GM19025 (cell line): ENCODE results near the gene CYBC1.

Experiments used
- ATAC-seq: cut with Tn5 transposase; IDR thresholded peaks from one replicate; pipeline ENCODE4 v1.9.1; 2021; ENCODE audit warnings: mild to moderate bottlenecking, low read depth, moderate library complexity; ENCODE audit not compliant: unreplicated experiment

The CYBC1 gene

DNA sequence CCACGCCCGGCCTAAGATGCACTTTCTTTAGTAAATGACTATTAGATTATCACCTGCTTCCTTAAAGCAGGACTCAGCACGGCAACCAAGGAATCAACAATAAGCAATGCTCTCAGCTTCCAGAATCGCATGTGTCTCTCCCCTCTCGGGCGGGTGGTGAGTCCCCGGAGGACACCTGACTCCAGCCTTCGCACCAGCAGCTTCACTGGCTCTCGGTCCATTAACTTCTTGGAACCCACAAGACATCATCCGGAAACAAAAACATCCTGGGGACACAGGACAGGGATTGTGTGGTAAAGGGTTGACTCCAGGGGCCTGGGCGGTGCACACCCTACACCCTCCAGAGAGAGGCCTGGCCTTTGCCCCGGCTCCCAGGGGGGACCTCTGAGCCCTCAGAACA, 56.3 kb downstream of the CYBC1 start:
- ATAC-seq, result no peak

DNA sequence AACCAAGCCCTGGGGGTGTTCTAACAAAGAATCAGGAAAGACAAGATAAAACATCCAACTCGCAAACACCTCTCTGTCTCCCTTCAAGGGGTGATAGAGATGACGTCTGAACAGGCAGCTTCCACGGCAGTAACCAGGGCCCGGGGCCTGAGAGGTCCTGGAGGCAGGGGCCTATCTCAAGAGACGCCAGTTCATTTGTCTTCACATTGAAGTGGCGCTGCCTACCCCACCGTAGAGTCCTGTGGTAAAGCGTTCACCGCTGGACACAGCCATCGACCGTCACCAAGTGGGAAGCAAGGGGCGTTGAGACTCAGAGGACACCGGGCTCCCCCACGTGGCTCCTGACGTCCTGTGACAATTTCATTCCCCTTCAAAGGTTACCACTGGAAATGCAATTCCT, 57.6 kb downstream of the CYBC1 start:
- no peak for ATAC-seq
